GM21515 (cell line): Measurements from ENCODE around the gene CLEC9A.

Source experiments
- ATAC-seq: cut with Tn5 transposase; IDR thresholded peaks from one replicate; pipeline ENCODE4 v1.9.1; 2021; ENCODE audit not compliant: unreplicated experiment

Gene CLEC9A

DNA sequence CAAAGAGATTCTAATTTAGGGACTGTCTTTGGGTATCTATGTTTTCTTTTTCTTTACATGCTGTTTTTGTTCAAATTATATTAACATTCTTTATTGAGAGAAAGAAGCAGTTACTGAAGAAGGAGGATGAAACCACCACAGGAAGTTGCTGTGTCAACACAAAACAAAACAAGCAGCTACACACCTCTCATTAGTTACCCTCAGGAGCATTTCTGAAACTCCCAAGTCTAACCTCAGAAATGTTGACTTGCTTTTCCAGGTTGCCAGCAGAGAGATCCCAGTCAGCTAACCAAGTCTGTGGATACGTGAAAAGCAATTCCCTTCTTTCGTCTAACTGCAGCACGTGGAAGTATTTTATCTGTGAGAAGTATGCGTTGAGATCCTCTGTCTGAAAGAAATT is 34.8 kb downstream of the CLEC9A start:
- ATAC-seq = no peak

DNA sequence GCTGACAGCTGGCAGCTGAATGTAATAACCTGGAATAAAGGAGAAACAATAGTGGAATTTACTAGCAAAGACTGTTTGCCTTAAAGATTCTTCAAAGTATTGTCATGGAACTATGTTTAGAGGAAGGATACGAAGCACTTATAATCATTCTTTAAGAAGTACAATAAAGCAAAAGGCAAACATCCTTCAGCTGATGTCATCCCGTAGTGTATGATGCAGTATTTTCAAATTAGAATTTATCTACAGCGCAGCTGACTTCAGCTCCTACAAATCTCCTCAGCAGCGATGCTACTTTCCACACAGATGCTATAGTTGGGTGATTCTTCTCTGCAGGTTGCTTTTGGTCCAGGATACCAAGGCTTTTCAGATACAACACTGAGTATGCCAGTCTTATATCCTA is 36.8 kb downstream of the CLEC9A start:
- no peak for ATAC-seq

DNA sequence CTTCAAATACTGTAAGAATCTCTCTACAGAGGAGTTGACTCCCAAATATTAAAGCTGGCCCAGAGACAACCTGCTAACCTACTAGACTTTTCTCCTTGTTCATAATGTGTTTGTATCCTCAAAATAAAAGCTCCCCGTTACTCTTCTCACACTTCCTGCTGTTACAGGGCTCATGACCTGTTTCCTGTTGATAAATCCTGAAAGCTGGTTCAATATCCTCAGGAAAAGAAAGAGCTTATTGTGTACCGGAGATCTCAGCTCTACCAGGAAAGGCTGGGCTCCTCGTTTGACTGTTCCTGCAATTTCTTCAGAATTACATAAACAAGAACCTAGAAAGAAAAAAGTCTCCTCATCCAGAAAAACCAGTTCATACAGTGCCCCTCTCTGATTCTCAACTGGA is 37.5 kb downstream of the CLEC9A start:
- no peak for ATAC-seq

DNA sequence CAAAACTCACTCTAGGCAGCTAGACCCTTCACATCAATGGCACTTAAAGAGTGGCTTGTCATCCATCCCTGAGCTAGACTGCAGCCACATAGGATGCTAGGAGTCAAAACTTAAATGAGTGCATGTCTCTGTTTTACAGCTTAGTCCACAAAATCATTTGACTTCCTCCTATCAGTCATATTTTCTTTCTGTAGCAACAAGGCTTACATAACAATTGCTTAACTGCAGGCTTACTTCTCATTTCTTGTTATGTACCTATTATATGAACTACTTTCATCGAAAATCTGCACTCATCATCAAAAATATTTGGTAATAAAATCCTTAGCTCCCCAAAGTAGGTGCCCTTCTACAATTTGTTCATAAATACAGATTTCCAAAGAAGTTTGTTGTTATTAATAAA is 38.2 kb downstream of the CLEC9A start:
- no peak for ATAC-seq

DNA sequence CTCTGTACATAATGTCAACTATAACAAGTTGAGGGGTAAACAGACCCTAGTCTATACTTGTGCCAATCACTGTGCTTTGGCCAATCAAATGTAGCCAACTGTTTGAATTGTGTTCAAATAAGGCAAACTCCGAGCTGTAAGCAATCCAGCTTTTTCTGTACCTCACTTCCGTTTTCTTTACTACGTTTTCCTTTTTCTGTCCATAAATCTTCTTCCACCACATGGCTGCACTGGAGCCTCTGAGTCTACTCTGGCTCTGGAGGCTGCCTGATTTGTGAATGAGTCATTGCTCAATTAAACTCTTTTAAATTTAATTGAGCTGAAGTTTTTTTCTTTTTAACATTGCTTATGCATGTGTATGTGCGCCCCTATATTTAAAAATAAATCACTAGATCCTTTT is 38.6 kb downstream of the CLEC9A start:
- ATAC-seq = no peak

DNA sequence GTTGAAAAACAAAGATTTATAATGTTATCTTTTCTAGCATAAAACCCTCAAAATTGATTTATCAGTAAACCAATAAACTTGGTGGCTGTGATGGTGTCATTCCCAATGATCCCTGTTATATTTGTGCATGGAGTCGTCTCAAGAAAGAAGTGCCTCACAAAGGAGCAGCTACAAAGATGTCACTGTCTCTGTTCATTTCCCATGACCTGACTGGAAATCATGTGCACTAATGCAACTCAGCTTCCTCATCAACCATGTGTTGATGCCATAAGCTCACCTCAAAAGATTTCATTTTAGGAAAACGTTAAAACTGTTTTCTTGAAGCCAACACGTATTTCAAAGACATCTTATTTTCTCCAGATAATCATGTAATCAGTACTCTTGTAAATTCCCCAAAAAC is 39.5 kb downstream of the CLEC9A start:
- no peak for ATAC-seq

DNA sequence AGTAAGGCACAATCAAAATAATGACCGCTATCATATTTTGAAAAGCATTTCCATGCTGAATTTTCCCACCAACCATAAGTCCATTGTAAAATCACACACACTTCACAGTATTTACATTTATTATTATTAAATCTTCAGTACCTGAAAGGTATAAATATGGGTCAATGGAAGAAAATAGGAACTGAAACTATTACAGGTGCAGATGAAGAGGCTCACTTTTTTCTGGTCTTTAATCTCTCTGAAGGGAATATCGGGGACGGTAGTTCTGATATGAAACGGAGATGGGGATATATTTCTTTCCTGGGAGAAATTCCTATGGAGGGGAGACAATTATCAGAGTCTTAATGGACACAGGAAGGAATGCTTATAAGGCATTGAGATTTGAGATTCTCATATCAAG is 39.9 kb downstream of the CLEC9A start:
- ATAC-seq = no peak

DNA sequence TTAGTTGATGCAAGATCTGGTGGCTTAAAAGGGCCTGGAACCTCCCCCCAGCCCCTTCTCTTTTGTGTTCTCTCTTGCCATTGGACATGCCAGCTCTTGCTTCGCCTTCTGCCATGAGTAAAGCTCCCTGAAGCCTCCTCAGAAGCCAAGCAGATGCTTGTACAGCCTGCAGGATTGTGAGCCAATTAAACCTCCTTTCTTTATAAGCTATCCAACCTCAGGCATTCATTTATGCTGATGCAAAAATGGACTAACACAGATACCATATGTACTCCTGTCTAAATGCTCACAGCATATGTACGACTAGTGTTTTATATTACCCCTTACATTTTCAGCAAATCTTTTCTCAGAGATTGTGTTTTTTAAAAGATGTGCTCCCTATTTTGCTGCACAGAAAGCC is 41.6 kb downstream of the CLEC9A start:
- ATAC-seq = no peak

DNA sequence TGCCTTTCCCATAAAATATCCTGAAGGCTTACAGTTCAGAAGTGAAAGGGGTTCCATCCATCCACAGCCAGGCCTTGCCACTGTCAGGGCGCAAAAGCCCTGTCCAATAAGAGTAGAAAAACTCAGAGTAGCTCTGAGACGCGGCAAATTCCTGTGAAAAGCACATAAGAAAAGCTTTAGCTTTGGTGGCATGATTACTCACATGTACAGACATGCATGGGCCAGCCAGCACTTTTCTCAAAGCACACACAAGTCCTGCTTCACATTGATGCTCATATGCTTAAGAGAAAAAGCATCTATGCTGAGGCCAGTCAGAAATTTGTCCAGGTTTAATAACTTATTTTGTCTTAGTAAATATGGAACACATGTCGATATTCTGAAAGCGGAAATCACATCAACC is 42.8 kb downstream of the CLEC9A start:
- no peak for ATAC-seq

DNA sequence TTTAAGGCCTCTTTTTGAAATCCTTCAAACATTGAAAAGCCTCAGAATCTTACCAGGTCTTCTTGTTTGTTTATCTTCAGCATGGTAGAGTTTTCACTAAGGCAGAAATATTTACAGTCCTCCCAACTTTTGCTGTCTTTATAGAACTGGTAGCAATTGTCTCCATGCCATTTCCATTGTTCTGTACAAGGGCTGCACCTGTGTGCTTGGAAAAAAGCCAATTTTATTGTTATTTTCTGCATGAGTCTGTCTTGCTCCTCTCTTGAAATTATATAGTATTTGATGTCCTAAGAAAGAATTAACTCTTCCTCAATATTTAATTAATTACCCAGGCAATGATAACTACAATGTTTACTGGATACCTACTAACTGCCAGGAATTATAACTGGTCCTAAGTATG is 45.0 kb downstream of the CLEC9A start:
- no peak for ATAC-seq

DNA sequence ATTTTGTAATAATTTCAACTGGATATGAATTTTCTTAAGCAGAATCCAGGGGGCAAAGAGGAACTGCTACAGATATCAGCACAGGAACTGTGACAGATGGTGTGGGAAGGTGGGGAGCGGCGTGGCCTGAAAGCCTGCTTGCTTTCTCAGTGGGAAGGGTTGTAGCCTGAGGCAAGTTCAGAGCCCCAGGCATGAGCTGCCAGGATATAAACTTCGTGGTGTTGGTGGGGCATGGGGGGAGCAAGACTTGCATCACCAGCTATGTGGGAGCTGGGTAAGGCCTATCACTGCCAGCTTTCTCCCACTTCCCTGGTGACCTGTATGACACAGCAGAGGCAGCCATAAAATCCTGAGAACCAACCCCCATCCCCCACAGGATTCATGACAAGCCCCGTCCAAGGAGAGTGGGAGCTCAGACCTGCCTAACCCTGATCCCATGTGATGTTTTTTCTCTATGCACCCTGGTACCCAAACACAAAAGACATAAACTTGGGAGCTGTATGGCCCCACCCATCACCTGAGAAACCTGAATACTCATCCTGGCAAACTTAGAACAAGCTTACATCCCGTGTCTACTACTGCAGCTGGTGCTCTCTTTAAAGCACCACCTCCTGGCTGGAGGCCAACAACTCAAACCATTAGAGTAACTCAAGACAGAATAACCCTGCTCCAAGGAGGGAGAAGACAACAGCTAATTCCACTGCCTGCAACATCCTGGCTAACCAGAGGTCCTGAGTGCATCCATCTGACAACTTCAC is 51.8 kb downstream of the CLEC9A start:
- ATAC-seq = no peak

DNA sequence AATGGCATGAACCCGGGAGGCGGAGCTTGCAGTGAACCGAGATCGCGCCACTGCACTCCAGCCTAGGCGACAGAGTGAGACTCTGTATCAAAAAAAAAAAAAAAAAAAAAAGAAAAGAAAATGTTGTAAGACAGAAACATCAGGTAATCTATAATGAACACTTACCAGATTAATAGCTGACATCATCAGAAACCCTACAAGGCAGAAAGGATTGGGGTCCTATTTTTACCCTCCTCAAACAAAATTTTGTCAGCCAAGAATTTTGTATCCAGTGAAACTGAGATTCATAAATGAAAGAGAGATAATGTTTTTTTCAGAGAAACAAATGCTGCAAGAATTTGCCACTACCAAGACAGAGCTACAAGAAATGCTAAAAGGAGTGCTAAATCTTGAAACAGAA is 54.3 kb downstream of the CLEC9A start:
- no peak for ATAC-seq

DNA sequence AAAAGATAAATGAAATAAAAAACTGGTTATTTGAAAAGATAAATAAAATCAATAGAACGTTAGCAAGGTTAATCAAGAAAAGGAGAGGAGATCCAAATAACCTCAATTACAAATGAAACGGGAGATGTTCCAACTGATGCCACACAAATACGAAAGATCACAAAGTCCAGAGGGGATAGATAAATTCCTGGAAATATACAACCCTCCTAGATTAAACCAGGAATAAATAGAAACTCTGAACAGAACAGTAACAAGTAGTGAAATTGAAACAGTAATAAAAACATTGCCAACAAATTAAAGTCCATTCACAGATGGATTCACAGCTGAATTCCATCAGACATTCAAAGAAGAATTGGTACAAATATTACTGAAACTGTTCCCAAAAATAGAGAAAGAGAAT is 55.9 kb downstream of the CLEC9A start:
- ATAC-seq = no peak

DNA sequence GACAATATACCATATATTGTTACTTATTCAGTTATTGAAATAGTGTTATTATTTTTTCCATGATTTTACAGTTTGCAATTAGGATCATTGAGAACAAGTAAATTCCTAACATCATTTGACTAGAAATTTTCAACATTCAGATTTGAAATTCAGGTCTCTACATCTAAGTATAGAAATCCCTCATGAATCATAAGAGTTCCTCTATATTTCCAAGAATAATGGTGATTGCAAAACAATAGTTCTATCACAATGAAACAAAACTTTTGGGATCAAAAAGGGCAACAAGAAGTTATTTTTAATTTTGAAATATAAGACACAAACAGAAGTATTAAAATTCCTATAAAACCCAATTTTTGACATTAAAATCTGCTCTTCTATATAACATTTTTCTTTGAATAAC is 57.5 kb downstream of the CLEC9A start:
- ATAC-seq = no peak

DNA sequence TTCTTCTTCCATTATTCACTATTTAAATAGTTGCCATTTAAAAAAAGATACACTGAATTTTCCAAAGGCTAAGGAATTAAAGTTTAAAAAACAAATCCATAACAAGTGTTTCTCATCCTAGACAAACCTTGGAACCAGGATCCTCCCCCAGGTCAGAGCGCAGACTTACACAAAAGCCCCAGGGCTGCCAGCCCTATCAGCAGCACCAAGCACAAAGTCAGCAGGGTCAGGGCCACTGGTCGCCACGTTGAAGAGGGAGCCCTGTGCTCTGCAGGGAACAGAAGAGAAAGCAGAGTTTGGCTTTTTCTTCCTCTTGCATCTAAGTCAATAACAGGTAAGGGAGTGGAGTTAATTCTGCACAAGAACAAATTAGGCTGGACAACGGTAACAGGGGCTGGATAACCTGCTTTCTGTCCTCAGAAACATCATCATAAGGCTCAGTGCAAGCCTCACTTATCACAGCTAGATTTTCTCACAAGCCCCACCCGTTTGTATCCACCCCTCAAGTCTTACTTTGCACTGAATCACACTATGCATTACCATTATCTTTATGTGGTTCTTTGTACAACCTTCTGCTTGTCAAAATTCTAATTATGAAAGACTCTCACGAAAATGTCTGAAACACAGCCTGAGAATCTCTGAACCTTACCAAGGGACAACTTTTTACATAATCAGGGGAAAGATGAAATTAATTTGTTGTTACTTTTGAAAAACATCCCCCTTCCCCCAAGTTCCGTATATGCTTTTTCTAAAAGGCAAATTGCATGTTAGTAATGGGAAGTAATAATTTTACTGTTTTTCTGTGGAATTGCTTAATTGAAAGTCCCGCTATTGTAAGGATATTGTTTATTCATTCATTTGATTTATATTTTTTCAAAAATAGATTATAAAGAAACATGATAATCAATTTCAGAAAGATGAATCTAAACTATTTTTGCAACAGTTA is 58.7 kb downstream of the CLEC9A start:
- ATAC-seq = no peak

DNA sequence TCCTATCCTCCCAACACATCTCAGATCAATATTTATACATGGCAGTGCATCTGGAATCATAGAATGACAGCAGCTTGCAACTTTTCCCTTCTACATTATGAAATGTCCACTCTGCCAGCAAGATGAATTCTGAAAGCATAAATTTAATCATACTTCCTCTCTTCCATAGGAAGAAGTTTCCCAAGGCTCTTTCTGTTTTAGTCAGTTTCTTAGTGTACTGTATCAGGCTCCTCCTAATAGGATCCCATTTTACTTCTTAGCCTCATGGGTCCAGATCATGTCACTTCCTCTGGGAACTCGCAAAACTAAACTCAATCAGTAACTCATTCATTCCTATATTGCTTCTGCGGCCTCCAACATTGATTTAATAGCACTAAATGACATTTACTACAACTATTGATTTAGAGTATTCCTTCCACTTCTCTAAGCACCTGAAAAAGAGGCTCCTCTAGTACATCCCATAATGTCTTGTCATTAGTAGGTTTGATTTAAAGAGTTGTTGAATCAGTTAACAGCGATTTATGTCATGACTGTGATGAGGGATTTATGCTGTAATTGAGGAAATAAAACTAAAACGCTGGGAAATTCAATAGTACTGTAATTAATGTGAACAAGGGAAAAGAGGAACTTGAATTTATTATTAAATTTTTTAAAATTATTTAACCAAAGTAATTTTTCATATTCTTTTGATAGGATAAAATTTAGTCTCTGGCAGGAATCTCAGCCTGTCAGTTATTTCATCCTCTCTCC is 64.3 kb downstream of the CLEC9A start:
- no peak for ATAC-seq

DNA sequence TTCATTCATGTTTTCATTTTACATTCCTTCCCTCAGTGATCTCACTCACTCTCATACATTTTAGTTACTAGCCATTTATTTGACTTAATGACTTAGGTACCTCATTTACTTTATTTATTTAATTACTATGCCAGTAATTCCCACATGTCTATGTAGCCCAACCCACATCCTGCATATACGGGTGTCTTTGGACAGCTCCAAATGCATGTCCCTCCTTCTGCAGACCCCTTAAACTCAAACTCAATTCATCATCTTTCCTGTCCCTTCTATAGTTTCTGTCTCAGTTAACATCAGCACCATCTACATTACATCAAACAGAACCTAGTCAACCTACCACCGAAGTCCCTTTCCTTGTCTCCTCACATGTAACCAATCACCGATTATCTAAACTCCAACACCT is 65.5 kb downstream of the CLEC9A start:
- ATAC-seq = no peak

DNA sequence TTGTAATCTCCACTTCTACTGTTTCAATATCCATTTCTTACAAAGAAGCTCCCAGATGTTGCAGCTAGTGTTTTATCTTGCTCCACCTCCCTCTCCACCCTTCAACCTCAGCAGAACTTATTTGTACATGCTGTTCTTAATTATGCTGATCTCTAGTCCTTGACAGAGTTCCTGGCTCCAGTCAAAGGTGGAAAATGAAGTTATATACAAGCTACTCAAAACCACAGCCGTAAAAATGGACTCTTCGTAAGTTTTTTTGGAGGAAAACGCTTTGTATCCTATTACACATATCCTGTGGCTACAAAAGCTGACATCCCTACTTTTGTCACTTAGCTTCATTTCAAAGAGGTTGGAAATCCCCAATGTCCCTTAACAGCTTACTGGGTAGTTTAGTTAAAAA is 67.0 kb downstream of the CLEC9A start:
- ATAC-seq = no peak

DNA sequence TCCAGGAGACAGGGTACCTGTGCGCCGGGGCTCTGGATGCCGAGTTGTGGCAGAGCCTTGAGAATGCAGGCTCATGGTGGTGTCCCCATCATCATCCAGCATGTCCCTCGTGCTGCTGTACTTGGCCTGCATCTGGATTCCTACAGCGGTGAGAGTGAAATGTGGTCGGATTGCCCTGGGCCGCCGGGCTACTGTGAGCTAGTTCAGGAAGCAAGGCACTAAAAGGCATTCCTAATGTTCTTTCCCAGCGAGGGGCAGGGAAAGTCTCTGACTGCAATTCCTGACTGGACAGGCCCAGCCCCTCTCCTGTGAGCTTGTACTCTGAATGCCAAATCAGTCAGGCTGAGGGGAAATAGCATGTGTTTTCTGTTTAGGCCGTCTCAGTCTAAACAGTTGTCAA is 68.3 kb downstream of the CLEC9A start, which contains the start of gene CLEC1A:
TSS of gene CLEC1A (minus strand) at position 195 of the 400 bp plus-strand sequence. CDS start at position 132, 63 bp downstream.
- no peak for ATAC-seq

DNA sequence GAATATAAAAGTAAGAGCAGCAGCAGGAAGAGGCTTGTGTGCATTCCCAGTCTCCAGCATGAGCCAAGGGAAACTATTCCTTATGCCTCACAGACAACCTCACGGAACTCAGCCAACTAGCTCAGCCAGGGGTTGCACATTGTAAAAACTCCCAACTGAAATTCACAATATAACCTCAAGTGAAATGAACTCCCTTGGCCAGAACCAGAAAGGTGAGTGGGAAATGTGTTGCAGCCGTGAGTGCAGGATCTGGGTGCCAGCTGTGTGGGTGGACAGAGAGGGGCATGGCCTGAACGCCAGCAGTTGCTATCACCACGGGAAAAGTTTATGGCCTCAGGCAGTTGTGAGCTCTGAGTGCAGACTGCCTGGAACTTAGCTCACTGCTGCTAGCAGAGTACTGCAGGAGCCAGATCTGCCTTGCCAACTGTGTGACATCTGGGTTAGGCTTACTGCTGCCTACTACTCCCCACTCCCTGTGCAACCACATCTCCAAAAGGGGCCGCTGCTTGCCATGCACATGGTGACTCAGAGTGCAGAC is 70.6 kb downstream of the CLEC9A start:
- no peak for ATAC-seq

DNA sequence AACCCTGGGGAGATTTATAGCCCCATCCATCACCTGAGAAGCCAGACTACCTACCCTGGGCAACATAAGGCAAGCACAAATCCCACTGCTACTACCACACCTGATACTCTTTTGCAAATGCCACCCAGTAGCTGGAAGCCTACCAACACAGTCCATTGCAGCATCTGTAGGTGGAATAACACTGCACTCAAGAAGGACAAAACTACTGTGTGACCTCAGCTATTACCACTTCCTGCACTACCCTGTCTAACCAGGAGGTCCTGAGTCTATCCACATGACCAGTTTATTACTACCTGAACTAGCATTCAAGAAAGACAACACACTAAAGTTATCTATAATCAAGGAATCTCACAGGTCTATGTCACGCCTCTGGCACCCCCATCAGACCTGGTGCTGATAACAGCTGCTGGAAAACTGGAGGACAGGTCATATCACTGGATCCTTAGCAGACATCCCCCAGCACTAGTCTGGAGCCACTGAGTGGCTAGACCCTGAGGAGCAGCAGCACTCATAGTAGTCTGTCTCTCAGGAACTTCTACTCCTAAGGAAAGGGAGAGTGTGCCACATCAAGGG is 71.3 kb downstream of the CLEC9A start:
- ATAC-seq = no peak
